GM18520 (cell line): Measurements from ENCODE around the gene RBM39.
"Not testable (repeated sequence)": the region's sequence is repeated elsewhere in the genome, so short reads cannot be mapped to it uniquely, and the experiment has no call there.

Source experiments
- ATAC-seq: cut with Tn5 transposase; IDR thresholded peaks from one replicate; pipeline ENCODE4 v1.9.1; 2021; ENCODE audit not compliant: unreplicated experiment

RBM39 gene

GRCh38 chr20:35726842-35727711 lies 15.0 kb downstream of the RBM39 start:
- ATAC-seq, result no peak

- ATAC-seq, result no peak
Measured at GRCh38 chr20:35724321-35725230, 17.5 kb downstream of the RBM39 start.

- not testable (repeated sequence) for ATAC-seq
Measured at GRCh38 chr20:35723652-35724320, 18.3 kb downstream of the RBM39 start.

DNA sequence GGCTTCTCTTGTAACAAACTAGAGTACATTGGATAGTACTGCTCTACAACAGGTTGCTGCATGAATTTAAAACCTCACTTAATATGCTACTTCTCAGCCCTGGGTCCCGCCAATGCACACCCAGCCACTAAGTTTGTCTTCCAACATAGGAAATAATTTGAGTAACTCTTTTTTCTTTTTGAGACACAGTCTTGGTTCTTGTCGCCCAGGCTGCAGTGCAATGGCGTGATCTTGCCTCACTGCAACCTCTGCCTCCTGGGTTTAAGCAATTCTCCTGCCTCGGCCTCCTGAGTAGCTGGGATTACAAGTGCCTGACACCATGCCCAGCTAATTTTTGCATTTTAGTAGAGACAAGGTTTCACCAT lies 18.8 kb downstream of the RBM39 start:
- ATAC-seq, result not testable (repeated sequence)

DNA sequence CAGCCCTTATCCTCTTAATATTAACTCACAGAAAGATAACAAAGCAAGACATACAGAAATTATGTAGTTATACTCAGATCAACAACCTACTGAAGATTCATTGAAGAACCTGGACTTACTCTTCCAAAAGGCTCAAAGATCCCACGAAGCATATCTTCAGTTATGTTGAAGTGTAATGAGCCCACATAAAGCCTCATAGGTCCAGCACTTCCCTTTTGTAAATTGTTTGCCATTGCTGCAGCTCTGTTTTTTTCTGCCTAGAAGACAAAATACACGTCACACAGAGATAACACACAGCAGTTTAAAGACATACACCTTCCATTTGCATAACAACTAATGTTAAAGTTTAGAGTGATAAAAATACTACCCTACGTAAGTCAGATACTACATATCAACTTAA lies 20.4 kb downstream of the RBM39 start:
- no peak for ATAC-seq

DNA sequence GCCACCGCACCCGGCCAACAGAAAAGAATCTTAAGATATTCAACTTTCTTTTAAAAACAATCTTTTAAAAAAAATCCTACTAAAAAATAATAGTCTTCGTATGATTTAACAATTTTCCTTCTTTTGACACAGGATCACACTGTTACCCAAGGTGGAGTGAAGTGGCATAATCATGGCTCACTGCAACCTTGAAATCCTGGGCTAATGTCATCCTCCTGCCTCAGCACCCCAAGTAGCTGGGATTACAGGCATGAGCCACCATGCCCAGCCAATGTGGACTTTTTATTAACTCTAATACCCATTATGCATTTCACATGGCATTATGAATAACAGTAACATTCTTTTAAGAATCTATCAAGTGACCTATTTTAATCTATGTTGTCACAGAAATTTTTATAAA lies 20.8 kb downstream of the RBM39 start:
- ATAC-seq, result no peak

GRCh38 chr20:35720165-35721123 lies 21.6 kb downstream of the RBM39 start:
- ATAC-seq, result no peak

- ATAC-seq, result no peak
Measured at GRCh38 chr20:35719717-35720116, 22.3 kb downstream of the RBM39 start.

DNA sequence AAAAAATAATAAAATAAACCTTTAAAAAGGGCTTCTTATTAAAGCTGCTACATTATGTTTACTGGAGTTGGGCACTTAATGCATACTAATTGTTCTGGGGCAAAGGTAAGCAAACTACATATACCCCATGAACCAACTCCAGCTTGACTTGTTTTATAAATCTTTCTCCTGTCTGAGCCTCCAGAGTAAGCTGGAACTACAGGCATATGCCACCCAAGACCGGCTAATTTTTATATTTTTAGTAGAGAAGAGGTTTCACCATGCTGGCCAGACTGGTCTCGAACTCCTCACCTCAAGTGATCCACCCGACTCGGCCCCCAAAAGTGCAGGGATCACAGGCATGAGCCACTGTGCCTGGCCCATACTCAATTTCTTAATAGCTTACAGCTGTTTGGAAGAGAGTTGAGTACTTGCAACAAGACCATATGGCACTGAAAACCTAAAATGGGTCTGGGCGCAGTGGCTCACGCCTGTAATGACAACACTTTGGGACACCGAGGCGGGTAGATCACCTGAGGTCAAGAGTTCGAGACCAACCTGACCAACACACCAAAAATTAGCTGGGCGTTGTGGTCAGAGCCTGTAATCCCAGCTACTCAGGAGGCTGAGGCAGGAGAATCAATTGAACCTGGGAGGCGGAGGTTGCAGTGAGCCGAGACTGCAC lies 23.0 kb downstream of the RBM39 start:
- ATAC-seq, result no peak

DNA sequence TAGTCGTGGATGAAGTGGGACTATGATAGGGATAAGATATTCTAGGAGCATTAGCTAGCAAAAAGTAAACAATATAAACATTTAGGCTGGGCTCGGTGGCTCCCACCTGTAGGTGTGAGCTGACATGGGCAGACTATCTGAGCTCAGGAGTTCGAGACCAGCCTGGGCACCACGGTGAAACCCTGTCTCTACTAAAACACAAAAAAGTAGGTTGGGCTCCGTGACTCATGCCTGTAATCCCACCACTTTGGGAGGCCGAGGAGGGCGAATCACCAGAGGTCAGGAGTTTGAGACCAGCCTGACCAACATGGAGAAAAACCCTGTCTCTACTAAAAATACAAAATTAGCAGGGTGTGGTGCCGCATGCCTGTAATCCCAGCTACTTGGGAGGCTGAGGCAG lies 23.7 kb downstream of the RBM39 start:
- not testable (repeated sequence) for ATAC-seq

- no peak for ATAC-seq
Measured at GRCh38 chr20:35716330-35716729, 25.7 kb downstream of the RBM39 start.

DNA sequence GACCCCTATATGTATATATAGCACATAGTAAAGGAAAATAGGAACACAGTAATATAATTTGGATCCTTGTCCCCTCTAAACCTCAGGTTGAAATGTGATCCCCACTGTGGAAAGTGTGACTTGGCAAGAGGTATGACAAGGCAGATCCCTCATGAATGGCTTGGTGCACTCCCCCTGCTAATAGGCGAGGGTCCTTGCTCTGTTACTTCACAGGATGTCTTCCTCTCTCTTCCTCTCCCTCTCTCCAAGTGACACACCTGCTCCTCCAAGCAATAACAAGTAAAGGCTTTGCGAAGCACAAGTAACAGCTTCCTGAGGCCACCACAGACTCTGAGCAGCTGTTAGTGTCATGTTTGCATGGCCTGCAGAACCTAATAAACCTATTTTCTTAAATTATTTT lies 26.4 kb downstream of the RBM39 start:
- ATAC-seq, result no peak

DNA sequence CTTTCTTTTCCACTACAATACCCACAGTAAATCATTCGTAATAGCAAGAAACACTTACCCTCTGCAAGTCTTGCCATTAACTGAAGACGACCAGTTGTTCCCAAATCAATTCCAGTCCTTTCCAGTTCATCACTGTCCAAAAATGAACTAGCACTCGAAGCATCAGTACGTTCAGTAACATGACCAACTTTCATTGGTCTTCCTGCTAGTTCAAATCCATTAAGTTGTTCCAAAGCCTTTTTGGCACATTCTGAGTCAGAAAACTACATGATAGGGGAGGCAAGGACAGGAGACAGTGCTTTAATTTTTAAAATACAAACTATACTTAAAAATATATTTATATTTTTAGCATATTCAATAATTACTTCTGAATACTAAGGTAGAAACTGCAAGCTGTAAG lies 27.9 kb downstream of the RBM39 start:
- no peak for ATAC-seq

- ATAC-seq, result not testable (repeated sequence)
Measured at GRCh38 chr20:35713120-35713519, 28.9 kb downstream of the RBM39 start.

DNA sequence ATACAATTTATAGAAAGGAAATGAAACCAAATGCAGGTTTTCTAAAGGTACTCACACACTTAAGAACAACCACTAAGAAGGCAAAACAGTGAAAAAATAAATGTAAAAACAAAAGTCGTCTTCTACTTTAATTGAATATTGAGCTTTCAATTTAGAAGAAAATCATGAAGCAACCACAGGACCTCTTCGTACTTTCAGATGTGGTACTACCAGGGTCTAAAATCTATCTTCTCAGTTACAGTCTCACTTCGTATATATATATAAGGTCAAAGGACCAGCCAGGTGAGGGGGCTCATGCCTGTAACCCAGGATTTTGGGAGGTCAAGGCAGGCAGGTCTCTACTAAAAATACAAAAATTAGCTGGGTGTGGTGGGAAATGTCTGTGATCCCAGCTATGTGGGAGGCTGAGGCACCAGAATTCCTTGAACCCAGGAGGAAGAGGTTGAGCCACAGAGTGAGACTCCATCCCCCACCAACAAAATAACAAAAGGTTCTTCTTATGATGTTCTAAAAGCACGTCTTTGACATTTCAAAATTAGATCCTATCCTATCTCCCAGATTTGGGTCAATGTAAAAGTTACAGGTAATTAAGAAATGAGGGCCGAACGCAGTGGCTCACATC lies 30.4 kb downstream of the RBM39 start:
- ATAC-seq, result no peak

DNA sequence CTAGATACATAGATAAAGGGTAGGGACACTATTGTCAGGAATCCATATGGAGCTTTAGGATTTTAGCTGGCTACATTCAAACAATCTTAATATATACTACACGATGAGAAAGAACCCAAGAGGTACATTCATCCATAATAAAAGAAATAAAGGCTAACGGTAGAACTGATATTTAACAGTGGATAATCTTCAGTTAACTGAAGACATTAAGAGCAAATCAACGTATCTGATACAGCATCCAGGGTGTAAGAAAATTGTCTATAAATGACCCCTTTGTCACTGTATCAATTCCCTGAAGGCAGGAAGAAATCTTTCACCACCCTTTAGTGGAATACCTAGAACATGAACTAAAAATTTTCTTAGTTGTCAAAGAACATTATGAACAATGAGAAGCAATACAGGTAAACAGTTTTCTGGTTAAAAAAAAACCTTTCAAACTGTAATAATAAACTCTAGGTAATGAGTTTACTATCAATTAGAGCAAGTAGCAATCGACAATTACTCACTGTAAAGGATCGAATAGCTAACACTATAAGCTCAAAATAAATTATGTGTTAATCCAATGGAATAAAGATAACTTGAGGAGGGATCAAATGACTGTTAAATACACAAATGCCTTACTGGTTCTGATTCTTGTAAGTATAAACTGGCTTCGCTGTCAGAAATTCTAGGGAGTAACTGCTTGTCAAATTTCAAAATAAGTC lies 31.0 kb downstream of the RBM39 start:
- ATAC-seq, result no peak

DNA sequence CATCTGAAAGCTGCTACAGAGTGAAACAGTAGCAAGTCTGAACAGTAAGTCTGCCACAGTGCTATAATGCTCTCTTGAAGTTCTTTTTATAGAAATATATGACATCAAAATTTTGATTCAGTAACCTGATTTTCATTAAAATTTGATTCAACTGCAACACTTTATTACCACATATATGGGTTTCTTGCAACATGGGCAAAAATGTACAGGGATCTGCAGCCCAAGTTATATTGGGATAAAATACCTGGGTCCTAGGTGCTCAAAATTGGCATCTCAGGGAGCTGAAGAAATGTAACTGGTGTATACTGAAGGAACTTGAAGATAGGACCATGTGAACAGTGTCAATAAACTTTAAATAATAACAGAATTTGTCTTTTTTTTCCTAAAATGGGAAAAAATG lies 32.0 kb downstream of the RBM39 start:
- no peak for ATAC-seq

- no peak for ATAC-seq
Measured at GRCh38 chr20:35709259-35709658, 32.8 kb downstream of the RBM39 start.

DNA sequence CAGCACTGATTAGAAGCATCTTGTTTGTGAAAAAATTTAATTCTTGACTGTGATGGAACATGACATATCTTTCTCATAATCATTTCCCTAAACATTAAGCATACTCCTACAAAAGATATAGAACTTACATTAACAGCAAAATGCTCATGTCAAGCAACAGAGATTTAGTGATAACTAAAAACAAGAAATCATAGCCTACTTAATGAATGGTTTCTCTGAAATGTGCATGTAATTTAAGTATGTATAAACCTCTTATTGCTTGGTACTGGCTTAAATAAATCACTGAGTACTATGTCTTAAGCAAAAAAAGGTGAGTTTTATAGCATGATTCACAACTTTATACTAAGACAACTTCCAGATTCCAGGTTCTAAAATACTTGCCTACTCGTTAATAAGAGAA lies 33.6 kb downstream of the RBM39 start:
- no peak for ATAC-seq
